COLO668 (cell line): Measurements from ENCODE around the gene PRR11.
"Not testable (repeated sequence)": the region's sequence is repeated elsewhere in the genome, so short reads cannot be mapped to it uniquely, and the experiment has no call there.

Source experiments
- DNase-seq: peaks from one replicate; lab custom pipeline; 2025; ENCODE audit not compliant: unreplicated experiment; lab: John Stamatoyannopoulos, UW

The PRR11 gene

DNA sequence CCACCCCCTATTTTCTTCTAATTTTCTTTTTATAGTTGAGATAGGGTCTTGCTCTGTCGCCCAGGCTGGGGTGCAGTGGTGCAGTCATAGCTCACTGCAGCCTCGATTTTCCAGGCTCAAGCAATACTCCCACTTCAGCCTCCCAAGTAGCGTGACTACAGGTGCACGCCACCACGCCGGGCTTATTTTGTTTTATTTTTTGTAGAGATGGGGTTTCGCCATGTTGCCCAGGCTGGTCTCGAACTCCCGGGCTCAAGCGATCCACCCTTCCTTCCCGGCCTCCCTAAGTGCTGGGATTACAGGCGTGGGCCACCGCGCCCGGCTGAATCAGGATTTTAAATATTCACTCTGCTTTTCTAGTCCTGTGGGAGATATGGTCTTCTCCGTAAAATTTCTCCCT is 63.8 kb downstream of the PRR11 start:
- DNase-seq, result no peak

- no peak for DNase-seq
Measured at GRCh38 chr17:59219992-59220327, 64.4 kb downstream of the PRR11 start.

DNA sequence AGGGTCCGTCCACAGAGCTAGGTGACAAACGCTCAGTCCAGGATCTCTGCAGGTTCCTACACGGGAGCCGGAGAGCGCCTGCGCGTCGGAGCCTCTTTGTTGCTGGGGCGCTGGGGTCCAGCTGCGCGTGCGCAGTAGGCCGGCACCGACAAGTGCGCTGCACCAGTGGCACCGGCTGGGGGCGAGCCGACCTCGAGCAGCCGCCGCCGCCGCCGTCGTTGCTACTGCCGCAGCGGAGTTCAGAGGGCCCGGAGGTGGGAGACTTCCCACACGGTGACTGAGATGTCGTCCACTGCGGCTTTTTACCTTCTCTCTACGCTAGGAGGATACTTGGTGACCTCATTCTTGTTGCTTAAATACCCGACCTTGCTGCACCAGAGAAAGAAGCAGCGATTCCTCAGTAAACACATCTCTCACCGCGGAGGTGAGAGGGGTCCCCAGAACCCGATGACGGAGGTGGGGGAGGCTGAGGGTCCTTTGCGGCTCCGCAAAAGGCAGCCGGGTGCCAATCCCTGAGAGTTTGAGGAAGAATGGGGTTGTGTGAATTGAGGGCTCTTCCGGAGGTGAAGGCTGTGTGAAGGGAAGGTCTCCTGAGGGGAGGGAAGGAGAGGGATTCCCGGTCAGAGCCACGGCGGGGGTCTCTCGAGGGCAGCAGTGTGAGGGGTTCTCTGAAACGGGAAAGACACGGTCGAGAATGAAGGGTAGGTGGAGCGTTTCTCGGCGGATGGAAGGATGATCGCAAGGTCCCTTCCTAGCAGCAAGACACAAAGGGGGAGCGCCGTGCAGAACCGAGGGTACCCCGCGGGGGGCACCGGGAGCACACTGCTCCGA is 65.0 kb downstream of the PRR11 start, which contains the start of gene GDPD1:
Gene GDPD1, plus strand, starts transcription at position 184 of the 831 bp plus-strand sequence. Its CDS starts 99 bp downstream, at position 283.
- peak; percentile 94 for DNase-seq

DNA sequence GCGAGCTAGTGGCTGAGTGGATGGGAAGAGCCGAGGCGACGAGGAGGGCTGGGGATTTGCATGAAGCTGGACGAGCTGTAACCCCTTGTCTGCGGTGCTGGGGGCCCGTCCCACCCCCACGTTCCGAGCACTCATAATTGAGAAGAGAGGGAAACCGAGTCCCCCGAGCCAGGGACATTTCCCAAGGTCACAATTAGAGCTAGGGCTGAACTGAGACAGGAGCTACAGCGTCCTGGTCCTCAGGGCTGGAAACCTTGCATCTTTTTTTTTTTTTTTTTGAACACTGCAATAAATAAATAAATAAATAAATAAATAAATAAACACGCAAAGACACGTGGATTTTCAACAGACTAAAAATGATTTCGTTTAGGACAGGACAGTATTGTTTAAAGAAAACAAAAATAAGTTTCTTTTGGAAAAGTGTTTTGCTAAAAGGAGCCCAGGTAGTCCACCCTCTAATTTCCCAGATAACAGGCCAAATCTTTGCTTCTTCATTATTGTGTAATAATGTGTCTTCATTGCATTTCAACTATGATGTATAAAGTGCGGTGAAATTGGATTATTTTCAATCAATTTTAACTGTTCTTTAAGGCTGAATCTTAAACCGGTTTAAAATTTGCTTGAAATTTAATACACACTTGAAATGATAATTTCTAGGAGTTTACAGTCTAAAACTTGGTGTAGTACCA is 65.8 kb downstream of the PRR11 start:
- DNase-seq, result no peak

DNA sequence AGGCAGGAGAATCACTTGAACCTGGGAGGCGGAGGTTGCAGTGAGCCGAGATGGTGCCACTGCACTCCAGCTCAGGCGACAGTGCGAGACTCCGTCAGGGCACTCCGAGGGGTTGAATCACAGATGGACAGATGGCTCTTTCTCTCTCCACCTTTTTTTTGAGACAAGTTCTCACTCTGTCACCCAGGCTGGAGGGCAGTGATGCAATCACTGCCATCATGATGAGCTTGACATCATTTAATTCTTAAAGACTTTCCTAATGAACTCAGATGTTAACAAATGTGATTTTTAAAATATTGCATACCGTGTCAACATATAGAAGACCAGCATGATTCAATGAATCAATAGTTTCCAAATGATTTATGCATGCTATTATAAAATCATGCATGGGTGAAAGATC is 68.3 kb downstream of the PRR11 start:
- no peak for DNase-seq

DNA sequence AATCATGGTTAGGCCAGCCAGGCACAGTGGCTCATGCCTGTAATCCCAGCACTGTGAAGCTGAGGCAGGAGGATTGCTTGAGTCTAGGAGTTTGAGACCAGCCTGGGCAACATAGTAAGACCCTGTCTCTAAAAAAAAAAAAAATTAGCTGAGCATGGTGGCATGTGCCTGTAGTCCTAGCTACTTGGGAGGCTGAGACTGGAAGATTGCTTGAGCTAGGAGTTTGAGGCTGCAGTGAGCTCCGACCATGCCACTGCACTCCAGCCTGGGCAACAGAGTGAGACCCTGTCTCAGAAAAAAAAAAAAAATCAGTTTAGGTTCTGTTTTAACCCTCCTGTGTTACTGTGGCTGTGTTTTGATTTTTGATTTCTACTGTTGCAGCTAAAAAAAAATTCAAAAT is 73.0 kb downstream of the PRR11 start:
- not testable (repeated sequence) for DNase-seq

GRCh38 chr17:59230764-59231163 is 75.2 kb downstream of the PRR11 start:
- no peak for DNase-seq

DNA sequence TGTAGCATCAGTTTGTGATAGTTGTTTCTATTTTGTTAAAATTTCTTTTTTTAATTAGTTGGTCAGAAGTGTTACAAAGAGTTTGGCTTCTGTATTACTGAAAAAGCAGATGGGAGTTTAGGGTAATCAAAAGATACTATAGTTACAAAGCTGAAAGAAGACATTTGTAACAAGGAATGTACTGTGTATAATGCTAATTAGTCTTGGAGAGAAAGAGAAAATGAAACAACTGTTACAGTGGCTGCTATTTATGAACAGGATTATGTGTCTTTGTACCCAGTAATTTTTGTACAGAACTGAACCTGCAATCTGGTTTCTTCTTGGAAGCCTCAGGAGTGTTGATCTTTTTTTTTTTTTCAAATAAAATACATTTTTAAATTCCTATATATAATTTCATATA is 79.1 kb downstream of the PRR11 start:
- no peak for DNase-seq

DNA sequence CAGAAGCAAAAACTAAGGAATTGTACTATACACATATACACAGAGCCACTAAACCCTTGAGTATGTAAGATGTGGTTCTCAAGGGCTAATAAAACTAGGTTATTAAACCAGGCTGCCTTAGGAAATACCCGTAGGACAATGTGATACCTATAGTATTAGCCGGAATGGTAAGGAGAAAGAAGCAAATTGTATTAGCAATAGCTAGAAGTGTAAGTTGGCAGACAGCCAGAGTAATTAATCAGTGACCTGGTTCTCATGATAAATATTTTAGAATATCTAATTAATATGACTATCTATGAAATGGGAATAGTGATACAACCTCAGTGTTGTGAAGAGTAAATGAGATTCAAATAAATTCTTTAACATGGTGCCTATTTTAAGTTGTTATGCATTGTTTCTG is 83.4 kb downstream of the PRR11 start:
- no peak for DNase-seq

- no peak for DNase-seq
Measured at GRCh38 chr17:59244081-59244480, 88.5 kb downstream of the PRR11 start.
